SJSA1 (cell line): Measurements from ENCODE around the gene DGKG. TPM values are rescaled to one million over a fixed set of nuclear protein-coding genes. Genes with fewer than 3 reads are reported as not detected.

Source experiments
- DNase-seq, 2 experiments: peaks; one replicate each; pipeline ENCODE4 v3.0.0-alpha.2; 2015 to 2020; ENCODE audit warnings: low spot score in 2 of 2, low read depth in 1 of 2
- H3K27ac ChIP-seq: fragments of 250-450 bp; sonication (Bioruptor Pico); 2 replicates; pipeline ENCODE4 v1.5.1; 2020; ENCODE audit warnings: mild to moderate bottlenecking, moderate library complexity
- H3K27me3 ChIP-seq: fragments of 250-450 bp; sonication (Bioruptor Pico); replicated peaks from 2 replicates; pipeline ENCODE4 v1.5.1; 2020; ENCODE audit warnings: mild to moderate bottlenecking, moderate library complexity
- H3K36me3 ChIP-seq: fragments of 250-450 bp; sonication (Bioruptor Pico); 2 replicates; pipeline ENCODE4 v1.5.1; 2020; ENCODE audit warnings: mild to moderate bottlenecking
- H3K4me1 ChIP-seq: fragments of 250-450 bp; sonication (Bioruptor Pico); replicated peaks from 2 replicates; pipeline ENCODE4 v1.6.1; 2021; ENCODE audit warnings: mild to moderate bottlenecking
- H3K4me3 ChIP-seq: fragments of 250-450 bp; sonication (Bioruptor Pico); 2 replicates; pipeline ENCODE4 v1.5.1; 2020; ENCODE audit warnings: mild to moderate bottlenecking
- H3K9me3 ChIP-seq: fragments of 250-450 bp; sonication (Bioruptor Pico); replicated peaks from 2 replicates; pipeline ENCODE4 v1.5.1; 2020; ENCODE audit warnings: mild to moderate bottlenecking
- total RNA-seq: library from RNA; depleted of rRNA; stranded (reverse); fragments of >200 nt; shearing (Covaris generic); gene quantifications from 2 replicates; pipeline ENCODE4 v1.2.3, GENCODE V29; 2014

The DGKG gene
- total RNA-seq, 1 experiment from 2014 or later: 0.97 TPM

DNA sequence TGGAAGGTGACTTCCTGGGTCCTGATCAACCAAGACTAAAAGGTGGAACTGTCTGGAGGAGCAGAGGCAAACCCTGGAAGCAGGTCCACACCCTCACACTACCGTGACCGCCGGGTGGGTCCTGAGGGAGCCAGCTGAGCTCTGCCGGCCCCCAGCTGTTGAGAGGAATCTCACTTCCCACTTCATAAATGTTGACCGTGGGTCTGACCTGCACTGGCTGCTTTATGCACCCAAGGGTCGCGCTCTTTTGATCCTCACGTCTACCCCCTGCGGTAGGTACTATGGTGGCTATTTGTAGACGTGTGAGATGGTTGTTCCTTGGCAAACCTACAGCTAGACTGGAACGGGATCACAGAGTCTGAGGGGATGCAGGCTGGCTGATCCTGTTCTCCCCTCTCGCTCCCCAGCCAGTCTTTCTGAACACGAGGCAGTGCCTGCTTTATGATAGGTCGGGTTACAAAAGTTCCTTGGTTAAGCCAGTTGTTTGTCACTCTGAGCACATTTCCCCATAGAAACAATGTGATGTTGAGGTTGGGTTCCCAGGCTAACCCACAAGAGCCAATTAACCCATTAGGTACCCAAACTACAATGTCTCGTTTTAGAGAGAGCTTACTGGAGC is 140.2 kb downstream of the DGKG start:
- Histone ChIP-seq H3K4me1 (no peaks in the 10 kb centered on the region), H3K4me3 (no peak overlapping the region), H3K27me3 (no peaks in the 10 kb centered on the region; the same call in 1 of the 2 replicates), H3K27ac (no peak overlapping the region), H3K9me3 (no peaks in the 10 kb centered on the region), H3K36me3 (no peaks in the 10 kb centered on the region)
- DNase-seq: no peak

GRCh38 chr3:186220911-186221645 is 141.0 kb downstream of the DGKG start:
- no peak overlapping the region for H3K4me3 ChIP-seq
- no peak overlapping the region for H3K27ac ChIP-seq
- no peak for DNase-seq
- H3K36me3 ChIP-seq: no peaks in the 10 kb centered on the region
- no peaks in the 10 kb centered on the region for H3K9me3 ChIP-seq
- H3K4me1 ChIP-seq: no peaks in the 10 kb centered on the region
- no peaks in the 10 kb centered on the region; the same call in 1 of the 2 replicates for H3K27me3 ChIP-seq

DNA sequence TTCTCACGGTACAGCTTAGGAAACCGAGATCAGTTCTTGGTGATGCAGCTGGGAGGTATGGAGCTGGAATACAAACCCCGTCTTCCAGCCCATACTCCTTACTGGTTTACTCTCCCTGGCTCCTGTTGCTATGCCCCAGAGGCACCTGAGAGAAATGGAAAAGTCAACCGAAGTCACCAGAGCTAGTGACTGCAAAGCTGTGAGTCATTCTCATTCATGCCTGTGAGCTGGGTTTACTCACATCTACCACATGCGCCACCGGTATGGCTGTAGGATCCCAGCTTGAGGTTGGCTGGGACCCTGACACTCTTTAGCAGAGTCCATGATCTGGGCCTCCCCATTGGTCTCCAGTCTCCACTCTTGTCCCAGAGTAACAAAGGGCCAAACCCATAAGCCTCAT is 141.7 kb downstream of the DGKG start:
- Histone ChIP-seq H3K4me3 (no peak overlapping the region), H3K27me3 (no peaks in the 10 kb centered on the region), H3K36me3 (no peaks in the 10 kb centered on the region), H3K9me3 (no peaks in the 10 kb centered on the region), H3K27ac (no peak overlapping the region), H3K4me1 (no peaks in the 10 kb centered on the region)
- DNase-seq: no peak

DNA sequence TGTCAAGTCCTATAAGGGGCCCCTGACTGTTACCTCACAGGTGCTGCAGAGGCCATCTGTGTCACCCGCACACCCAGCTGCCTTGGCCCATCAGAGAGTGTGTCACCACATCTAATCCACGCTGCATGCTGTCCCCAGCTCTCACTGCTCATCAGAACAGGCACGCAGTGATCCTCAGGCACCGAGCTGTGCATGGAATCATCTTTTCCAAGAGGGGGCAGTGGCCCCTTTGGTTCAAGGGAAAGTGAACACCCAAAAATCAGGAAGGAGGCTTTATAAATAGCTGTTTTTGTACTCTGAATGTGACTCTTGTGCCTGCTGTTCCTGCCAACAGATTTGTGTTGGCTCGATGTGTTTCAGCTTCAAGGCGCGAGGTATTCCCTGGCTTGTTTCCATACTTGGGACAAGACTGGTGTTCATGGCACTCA is 142.8 kb downstream of the DGKG start:
- no peaks in the 10 kb centered on the region for H3K27me3 ChIP-seq
- no peak overlapping the region for H3K27ac ChIP-seq
- H3K4me1 ChIP-seq: no peaks in the 10 kb centered on the region
- DNase-seq: no peak
- no peaks in the 10 kb centered on the region for H3K9me3 ChIP-seq
- no peaks in the 10 kb centered on the region for H3K36me3 ChIP-seq
- no peak overlapping the region for H3K4me3 ChIP-seq

- H3K4me3 ChIP-seq: no peak overlapping the region
- no peak for DNase-seq
- H3K4me1 ChIP-seq: no peaks in the 10 kb centered on the region
- H3K36me3 ChIP-seq: no peaks in the 10 kb centered on the region
- no peaks in the 10 kb centered on the region for H3K9me3 ChIP-seq
- H3K27ac ChIP-seq: no peak overlapping the region
- H3K27me3 ChIP-seq: no peaks in the 10 kb centered on the region
These were observed 143.6 kb downstream of the DGKG start for GRCh38 chr3:186218421-186218820.

DNA sequence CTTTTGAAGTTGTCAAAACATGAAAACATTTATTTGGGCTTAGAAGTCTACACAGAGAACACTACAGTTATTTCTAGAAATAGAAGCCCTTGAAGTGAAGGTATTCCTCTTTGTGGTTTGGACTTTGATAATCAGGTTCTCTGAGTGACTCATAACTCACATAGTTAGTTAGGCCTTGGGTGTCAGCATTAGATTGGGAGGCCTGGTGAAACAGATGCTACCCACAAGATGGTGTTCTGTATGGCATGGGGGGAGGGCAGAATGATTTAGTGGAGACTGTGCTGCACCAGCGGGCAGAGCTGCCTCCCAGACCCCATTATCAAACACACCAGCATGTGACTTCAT is 144.2 kb downstream of the DGKG start:
- Histone ChIP-seq H3K27ac (no peak overlapping the region), H3K4me3 (no peak overlapping the region), H3K27me3 (no peaks in the 10 kb centered on the region), H3K4me1 (no peaks in the 10 kb centered on the region), H3K36me3 (no peaks in the 10 kb centered on the region), H3K9me3 (no peaks in the 10 kb centered on the region)
- DNase-seq: no peak

GRCh38 chr3:186216900-186217819 is 144.9 kb downstream of the DGKG start:
- Histone ChIP-seq H3K27ac (no peak overlapping the region), H3K9me3 (no peaks in the 10 kb centered on the region), H3K4me1 (no peaks in the 10 kb centered on the region), H3K4me3 (no peak overlapping the region), H3K36me3 (no peaks in the 10 kb centered on the region), H3K27me3 (no peaks in the 10 kb centered on the region)
- no peak for DNase-seq

- Histone ChIP-seq H3K4me1 (peaks cover 11% of the 10 kb centered on the region), H3K27me3 (no peaks in the 10 kb centered on the region), H3K9me3 (no peaks in the 10 kb centered on the region), H3K36me3 (no peaks in the 10 kb centered on the region), H3K4me3 (no peak overlapping the region), H3K27ac (no peak overlapping the region)
- no peak for DNase-seq
These were observed 147.4 kb downstream of the DGKG start for GRCh38 chr3:186214670-186215069.

DNA sequence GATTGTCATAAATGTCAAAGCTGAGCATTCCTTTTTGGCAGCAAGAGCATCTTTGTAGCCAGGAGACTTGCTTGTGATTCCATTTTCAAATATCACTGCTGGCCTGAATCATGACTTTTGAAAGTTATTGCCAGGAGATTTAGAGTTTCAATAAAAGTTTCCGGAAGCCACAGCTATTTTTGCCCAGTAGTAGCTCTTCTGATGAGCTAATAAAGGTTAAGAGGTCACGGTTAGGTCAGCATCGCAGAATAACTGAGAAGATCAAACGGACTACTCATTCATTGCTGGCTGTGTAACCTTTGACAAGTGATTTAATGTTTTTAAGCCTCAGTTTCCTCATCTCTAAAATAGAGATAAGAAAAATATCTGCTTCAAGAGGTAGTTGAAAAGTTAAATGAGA is 148.1 kb downstream of the DGKG start:
- Histone ChIP-seq H3K27ac (no peak overlapping the region), H3K9me3 (no peaks in the 10 kb centered on the region), H3K27me3 (no peaks in the 10 kb centered on the region), H3K36me3 (no peaks in the 10 kb centered on the region), H3K4me3 (no peak overlapping the region), H3K4me1 (peaks cover 11% of the 10 kb centered on the region)
- DNase-seq: no peak

- DNase-seq: no peak
- no peak overlapping the region for H3K27ac ChIP-seq
- peaks cover 11% of the 10 kb centered on the region for H3K4me1 ChIP-seq
- no peaks in the 10 kb centered on the region for H3K27me3 ChIP-seq
- H3K9me3 ChIP-seq: no peaks in the 10 kb centered on the region
- H3K36me3 ChIP-seq: no peaks in the 10 kb centered on the region
- H3K4me3 ChIP-seq: no peak overlapping the region
These were observed 149.4 kb downstream of the DGKG start for GRCh38 chr3:186212611-186213010.

GRCh38 chr3:186210852-186211500 is 151.1 kb downstream of the DGKG start:
- H3K4me1 ChIP-seq: peaks cover 11% of the 10 kb centered on the region
- DNase-seq: no peak
- H3K27me3 ChIP-seq: no peaks in the 10 kb centered on the region
- H3K9me3 ChIP-seq: no peaks in the 10 kb centered on the region
- H3K4me3 ChIP-seq: no peak overlapping the region
- H3K36me3 ChIP-seq: no peaks in the 10 kb centered on the region
- H3K27ac ChIP-seq: no peak overlapping the region

GRCh38 chr3:186209810-186210752 is 152.0 kb downstream of the DGKG start:
- Histone ChIP-seq H3K27ac (no peak overlapping the region), H3K36me3 (no peaks in the 10 kb centered on the region), H3K4me1 (peaks cover 11% of the 10 kb centered on the region)

More at GRCh38 chr3:186209810-186210752, 152.0 kb downstream of the DGKG start:
- no peaks in the 10 kb centered on the region for H3K27me3 ChIP-seq
- peak; percentile 41 to 53 for DNase-seq
- no peaks in the 10 kb centered on the region for H3K9me3 ChIP-seq
- no peak overlapping the region for H3K4me3 ChIP-seq
